Measurements from ENCODE around the gene SHISA9.
"Not testable (repeated sequence)": the region's sequence is repeated elsewhere in the genome, so short reads cannot be mapped to it uniquely, and the experiment has no call there.

Gene SHISA9

DNA sequence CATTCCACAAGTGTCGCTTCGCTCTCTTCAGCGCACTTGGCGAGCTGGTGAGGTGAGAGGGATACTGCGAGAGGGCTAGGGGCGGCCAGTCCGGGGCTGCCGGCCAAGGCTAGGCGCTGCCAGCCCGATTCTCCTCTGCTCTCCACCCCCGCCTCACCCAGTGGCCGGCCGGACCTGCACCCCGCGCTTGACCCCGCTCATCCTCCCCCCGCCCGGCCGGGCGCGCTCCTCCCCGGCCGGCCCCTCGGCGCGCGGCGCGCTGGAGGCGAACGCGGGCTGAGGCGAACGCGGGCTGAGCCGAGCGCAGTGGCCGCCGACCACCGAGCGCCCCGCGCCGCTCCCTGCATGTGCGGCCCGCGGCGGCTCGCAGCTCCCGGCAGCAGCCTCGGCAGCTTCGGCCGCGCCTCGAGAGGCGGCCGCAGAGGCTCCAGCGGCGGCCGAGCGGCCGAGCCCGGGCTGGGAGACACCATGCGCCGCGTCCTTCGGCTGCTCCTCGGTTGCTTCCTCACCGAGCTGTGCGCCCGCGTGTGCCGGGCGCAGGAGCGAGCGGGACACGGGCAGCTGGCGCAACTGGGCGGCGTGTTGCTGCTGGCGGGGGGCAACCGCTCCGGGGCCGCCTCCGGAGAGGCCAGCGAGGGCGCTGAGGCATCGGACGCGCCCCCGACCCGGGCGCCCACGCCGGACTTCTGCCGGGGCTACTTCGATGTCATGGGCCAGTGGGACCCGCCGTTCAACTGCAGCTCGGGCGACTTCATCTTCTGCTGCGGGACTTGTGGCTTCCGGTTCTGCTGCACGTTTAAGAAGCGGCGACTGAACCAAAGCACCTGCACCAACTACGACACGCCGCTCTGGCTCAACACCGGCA, at the start of gene SHISA9:
Gene SHISA9 (plus strand): TSS at position 2 of the 865 bp plus-strand sequence.
- peak within 1 kb of the TSS; percentile 70 for H3K9ac ChIP-seq (ENCODE audit: low read length)
- H3K27me3 ChIP-seq (replicated peaks; ENCODE audit: control insufficient read depth, insufficient read depth, low read length), result peaks cover 38% of the 10 kb centered on the region
- H3K4me1 ChIP-seq (ENCODE audit: control insufficient read depth, insufficient read depth, low read length), result no peaks in the 10 kb centered on the region
- H3K9me3 ChIP-seq (ENCODE audit: control insufficient read depth, low read length), result no peaks in the 10 kb centered on the region
- DNase-seq (ENCODE audit: low read depth), result peak; percentile 51
- no peaks in the 10 kb centered on the region for H3K36me3 ChIP-seq (ENCODE audit: control insufficient read depth, insufficient read depth, low read length, severe bottlenecking)
- H3K4me3 ChIP-seq (ENCODE audit: low read length), result peak within 1 kb of the TSS; percentile 77

DNA sequence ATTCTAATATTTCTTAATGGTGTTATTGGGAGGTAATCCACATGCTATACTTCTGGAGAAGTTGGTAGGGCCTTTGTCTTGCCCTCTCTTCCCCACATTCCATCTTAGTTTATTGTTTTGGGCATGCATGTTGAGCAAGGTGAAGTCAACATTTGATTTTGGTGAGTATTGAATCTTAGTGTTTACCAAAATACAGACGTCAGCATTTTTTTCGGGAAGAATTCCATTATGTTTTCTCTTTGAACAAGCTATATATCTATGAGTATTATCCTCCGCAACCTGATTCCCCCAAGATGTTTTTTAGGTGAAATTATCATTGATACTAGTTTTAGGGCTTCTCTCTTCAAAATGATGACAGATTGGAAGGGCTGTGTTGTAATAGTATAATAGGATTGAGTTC, 47.4 kb upstream of the SHISA9 start:
- Histone ChIP-seq H3K36me3 (ENCODE audit: control insufficient read depth, insufficient read depth, low read length, severe bottlenecking) (no peaks in the 10 kb centered on the region), H3K27me3 (replicated peaks; ENCODE audit: control insufficient read depth, insufficient read depth, low read length) (no peaks in the 10 kb centered on the region), H3K9me3 (ENCODE audit: control insufficient read depth, low read length) (peaks cover 6% of the 10 kb centered on the region), H3K9ac (ENCODE audit: low read length) (no peak overlapping the region), H3K4me3 (ENCODE audit: low read length) (no peak overlapping the region), H3K4me1 (ENCODE audit: control insufficient read depth, insufficient read depth, low read length) (no peaks in the 10 kb centered on the region)
- DNase-seq (ENCODE audit: low read depth), result no peak

DNA sequence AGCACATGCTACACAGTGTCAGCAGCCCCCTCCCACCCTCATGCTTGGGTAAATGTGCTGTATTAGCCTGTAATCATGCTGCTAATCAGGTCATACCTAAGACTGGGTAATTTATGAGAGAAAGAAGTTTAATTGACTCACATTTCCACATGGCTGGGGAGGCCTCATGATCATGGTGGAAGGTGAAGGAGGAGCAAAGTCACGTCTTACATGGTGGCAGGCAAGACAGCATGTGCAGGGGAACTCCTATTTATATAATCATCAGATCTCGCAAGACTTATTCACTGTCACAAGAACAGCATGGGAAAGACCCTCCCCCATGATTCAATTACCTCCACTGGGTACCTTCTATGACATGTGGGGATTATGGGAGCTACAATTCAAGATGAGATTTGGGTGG, 44.0 kb upstream of the SHISA9 start:
- H3K4me1 ChIP-seq (ENCODE audit: control insufficient read depth, insufficient read depth, low read length); H3K9ac ChIP-seq (ENCODE audit: low read length); H3K4me3 ChIP-seq (ENCODE audit: low read length); H3K27me3 ChIP-seq (replicated peaks; ENCODE audit: control insufficient read depth, insufficient read depth, low read length); H3K36me3 ChIP-seq (ENCODE audit: control insufficient read depth, insufficient read depth, low read length, severe bottlenecking); H3K9me3 ChIP-seq (ENCODE audit: control insufficient read depth, low read length); DNase-seq (ENCODE audit: low read depth): not testable (repeated sequence)

DNA sequence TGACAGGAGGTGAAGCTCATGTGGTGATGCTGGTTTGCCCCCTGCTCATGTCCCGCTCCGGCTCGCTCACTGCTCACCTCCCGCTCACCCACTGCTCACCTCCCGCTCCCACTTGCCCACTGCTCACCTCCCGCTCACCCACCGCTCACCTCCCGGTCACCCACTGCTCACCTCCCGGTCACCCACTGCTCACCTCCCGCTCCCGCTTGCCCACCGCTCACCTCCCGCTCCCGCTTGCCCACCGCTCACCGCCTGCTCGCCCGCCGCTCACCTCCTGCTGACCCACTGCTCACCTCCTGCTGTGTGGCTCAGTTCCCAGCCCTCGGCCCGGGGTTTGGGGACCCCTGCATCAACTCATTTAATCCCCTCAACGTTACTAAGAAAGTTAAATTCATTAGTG, 39.1 kb upstream of the SHISA9 start:
- Histone ChIP-seq H3K27me3 (replicated peaks; ENCODE audit: control insufficient read depth, insufficient read depth, low read length) (no peaks in the 10 kb centered on the region), H3K4me1 (ENCODE audit: control insufficient read depth, insufficient read depth, low read length) (no peaks in the 10 kb centered on the region), H3K4me3 (ENCODE audit: low read length) (no peak overlapping the region), H3K36me3 (ENCODE audit: control insufficient read depth, insufficient read depth, low read length, severe bottlenecking) (no peaks in the 10 kb centered on the region), H3K9ac (ENCODE audit: low read length) (no peak overlapping the region), H3K9me3 (ENCODE audit: control insufficient read depth, low read length) (peaks cover 3% of the 10 kb centered on the region)
- DNase-seq (ENCODE audit: low read depth), result no peak

DNA sequence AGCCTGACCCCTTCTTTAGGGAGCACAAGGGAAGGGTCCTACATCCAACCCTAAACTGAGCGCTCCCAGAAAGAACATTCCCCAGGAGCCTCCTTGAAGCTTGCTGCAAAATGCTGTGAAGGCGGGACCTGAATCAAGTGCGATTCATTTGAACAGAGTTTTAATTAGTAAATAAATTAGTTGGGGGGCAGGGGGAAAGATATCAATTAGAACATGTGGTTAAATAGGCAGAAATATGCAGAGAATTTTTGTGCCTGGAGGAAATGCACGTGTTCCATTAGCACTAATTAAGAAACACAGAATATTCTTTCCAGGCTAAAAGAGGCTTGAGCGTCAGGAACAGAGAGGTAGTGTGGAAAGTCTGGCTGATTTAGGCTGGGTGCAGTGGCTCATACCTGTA, 38.5 kb upstream of the SHISA9 start:
- Histone ChIP-seq H3K9me3 (ENCODE audit: control insufficient read depth, low read length) (no peaks in the 10 kb centered on the region), H3K9ac (ENCODE audit: low read length) (no peak overlapping the region), H3K36me3 (ENCODE audit: control insufficient read depth, insufficient read depth, low read length, severe bottlenecking) (no peaks in the 10 kb centered on the region), H3K27me3 (replicated peaks; ENCODE audit: control insufficient read depth, insufficient read depth, low read length) (no peaks in the 10 kb centered on the region), H3K4me1 (ENCODE audit: control insufficient read depth, insufficient read depth, low read length) (no peaks in the 10 kb centered on the region), H3K4me3 (ENCODE audit: low read length) (no peak overlapping the region)
- no peak for DNase-seq (ENCODE audit: low read depth)

DNA sequence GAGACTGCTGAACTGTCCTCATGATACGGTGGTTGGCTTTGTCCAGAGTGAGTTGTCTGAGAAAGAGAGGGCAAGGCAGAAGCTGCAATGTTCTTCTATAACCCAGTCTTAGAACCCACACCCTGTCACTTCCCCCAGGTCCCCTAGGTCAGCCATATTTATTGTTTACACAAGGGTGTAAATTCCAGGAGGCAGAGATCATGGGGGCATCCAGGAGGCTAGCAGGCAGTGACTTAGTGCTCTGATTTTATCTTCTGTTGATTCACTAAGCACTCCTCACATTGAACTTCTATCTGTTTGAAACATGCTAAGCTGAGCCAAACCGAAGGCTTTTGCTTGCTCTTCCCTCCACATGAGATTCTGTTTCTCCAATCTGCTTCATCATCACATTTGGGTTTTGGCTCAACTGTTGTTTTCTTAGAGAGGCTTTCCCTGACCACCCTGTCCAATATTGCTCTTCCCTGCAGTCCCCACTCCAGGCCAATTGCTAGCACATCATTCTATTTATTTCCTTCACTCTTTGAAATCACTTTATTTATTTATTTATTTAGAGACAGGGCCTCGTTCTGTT, 34.3 kb upstream of the SHISA9 start:
- DNase-seq (ENCODE audit: low read depth), result no peak
- no peak overlapping the region for H3K4me3 ChIP-seq (ENCODE audit: low read length)

DNA sequence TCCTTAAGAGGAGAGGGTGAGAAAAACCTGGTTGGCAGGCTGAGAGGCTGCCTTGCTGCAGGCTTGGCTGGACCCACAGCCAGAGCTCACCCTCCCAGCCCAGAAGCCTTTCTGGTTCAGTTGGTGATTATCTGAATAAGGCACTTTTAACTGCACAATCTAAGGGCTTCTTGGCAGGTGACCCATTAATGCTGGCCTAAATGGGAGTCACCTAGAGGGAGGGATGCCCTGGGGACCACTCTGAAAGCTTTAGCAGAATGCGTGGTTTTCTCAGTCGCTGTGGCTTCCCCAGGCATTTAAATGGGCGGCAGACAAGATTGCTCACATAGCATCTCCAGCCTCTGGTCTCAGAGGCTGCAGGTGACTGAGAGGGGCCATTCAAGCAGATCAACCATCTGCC, 33.2 kb upstream of the SHISA9 start:
- Histone ChIP-seq H3K27me3 (replicated peaks; ENCODE audit: control insufficient read depth, insufficient read depth, low read length) (no peaks in the 10 kb centered on the region), H3K9ac (ENCODE audit: low read length) (no peak overlapping the region), H3K4me1 (ENCODE audit: control insufficient read depth, insufficient read depth, low read length) (no peaks in the 10 kb centered on the region), H3K36me3 (ENCODE audit: control insufficient read depth, insufficient read depth, low read length, severe bottlenecking) (no peaks in the 10 kb centered on the region), H3K4me3 (ENCODE audit: low read length) (no peak overlapping the region), H3K9me3 (ENCODE audit: control insufficient read depth, low read length) (peaks cover 4% of the 10 kb centered on the region)
- DNase-seq (ENCODE audit: low read depth), result no peak

More for the DNA sequence above, 34.3 kb upstream of the SHISA9 start:
- Histone ChIP-seq H3K27me3 (replicated peaks; ENCODE audit: control insufficient read depth, insufficient read depth, low read length) (no peaks in the 10 kb centered on the region), H3K9me3 (ENCODE audit: control insufficient read depth, low read length) (peaks cover 4% of the 10 kb centered on the region), H3K9ac (ENCODE audit: low read length) (no peak overlapping the region), H3K36me3 (ENCODE audit: control insufficient read depth, insufficient read depth, low read length, severe bottlenecking) (no peaks in the 10 kb centered on the region), H3K4me1 (ENCODE audit: control insufficient read depth, insufficient read depth, low read length) (no peaks in the 10 kb centered on the region)

DNA sequence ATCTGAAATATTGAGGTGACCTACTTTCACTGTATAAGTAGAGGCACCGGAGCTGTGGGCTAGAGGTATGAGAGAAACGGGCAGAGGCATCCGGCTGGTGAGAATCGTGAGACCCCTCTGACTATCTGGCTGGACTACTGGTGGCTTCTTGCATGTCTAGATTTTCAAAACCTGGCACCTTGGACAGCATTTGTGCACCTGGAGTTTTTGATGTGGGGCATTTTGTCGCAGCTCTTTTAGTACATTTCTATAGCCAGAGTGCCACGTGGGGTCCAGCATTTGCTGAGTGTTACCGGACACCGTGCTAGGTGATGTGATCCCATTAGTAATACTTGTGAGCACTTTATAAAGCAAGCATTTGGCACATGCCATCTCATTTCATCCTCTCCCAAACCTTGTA, 32.6 kb upstream of the SHISA9 start:
- no peaks in the 10 kb centered on the region for H3K27me3 ChIP-seq (replicated peaks; ENCODE audit: control insufficient read depth, insufficient read depth, low read length)
- no peak overlapping the region for H3K4me3 ChIP-seq (ENCODE audit: low read length)

DNA sequence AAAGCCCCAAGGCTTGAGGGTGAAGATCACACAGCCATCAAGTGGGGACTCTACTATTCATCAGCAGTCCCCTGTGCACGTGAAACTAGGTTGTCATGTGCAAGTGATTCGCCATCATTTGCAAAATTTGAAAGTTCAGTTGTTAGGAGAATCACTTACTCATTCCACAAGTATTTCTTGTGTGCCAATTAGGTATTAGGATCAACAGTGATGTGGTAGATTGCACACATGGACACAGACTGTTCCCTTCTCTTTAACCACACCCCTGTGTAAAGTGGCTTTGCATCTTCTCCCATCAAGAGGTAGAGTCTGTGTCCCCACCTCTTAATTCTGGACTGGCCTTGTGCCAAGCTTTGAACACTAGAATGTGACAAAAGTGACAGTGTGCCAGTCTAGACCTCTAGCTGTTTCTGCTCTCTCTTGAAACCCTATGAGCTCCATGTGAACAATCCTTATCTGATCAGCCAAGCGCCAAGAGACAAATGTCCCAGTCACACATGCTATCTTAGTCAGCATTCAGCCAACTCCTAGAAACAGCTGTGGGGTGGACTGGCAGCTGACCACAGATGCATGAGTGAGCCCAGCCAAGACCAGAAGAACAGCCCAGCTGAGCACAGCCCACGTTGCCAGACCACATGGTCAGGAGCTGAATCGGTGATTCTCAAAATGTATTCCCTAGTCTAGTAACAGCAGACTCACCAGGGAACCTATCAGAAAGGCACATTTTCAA, 31.5 kb upstream of the SHISA9 start:
- no peak overlapping the region for H3K9ac ChIP-seq (ENCODE audit: low read length)
- no peak for DNase-seq (ENCODE audit: low read depth)

More for the DNA sequence above, 32.6 kb upstream of the SHISA9 start:
- DNase-seq (ENCODE audit: low read depth), result no peak
- H3K4me1 ChIP-seq (ENCODE audit: control insufficient read depth, insufficient read depth, low read length), result no peaks in the 10 kb centered on the region
- H3K9ac ChIP-seq (ENCODE audit: low read length), result no peak overlapping the region
- peaks cover 4% of the 10 kb centered on the region for H3K9me3 ChIP-seq (ENCODE audit: control insufficient read depth, low read length)
- H3K36me3 ChIP-seq (ENCODE audit: control insufficient read depth, insufficient read depth, low read length, severe bottlenecking), result no peaks in the 10 kb centered on the region

DNA sequence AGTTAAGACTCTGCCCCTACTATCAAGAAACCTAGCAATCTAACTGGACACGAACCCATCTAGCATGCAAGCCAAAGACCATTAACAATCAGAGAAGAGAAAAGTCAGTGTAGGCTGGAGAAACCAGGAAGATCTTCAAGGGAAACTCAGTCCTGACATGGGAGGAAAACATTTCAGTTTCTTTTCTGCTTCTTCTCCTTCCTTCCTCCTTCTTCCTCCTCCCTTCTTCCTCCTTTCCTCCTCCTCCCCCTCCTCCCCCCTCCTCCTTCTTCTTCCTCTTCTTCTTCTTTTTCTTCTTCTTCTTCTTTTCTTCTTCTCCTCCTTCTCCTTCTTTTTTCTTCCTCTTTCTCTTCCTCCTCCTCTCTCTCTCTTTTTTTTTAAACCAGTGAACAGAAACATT, 29.6 kb upstream of the SHISA9 start:
- Histone ChIP-seq H3K36me3 (ENCODE audit: control insufficient read depth, insufficient read depth, low read length, severe bottlenecking) (no peaks in the 10 kb centered on the region), H3K4me1 (ENCODE audit: control insufficient read depth, insufficient read depth, low read length) (peaks cover 7% of the 10 kb centered on the region)
- DNase-seq (ENCODE audit: low read depth), result no peak

More for the DNA sequence above, 31.5 kb upstream of the SHISA9 start:
- Histone ChIP-seq H3K4me3 (ENCODE audit: low read length) (no peak overlapping the region), H3K4me1 (ENCODE audit: control insufficient read depth, insufficient read depth, low read length) (peaks cover 7% of the 10 kb centered on the region), H3K36me3 (ENCODE audit: control insufficient read depth, insufficient read depth, low read length, severe bottlenecking) (no peaks in the 10 kb centered on the region), H3K9me3 (ENCODE audit: control insufficient read depth, low read length) (peaks cover 4% of the 10 kb centered on the region), H3K27me3 (replicated peaks; ENCODE audit: control insufficient read depth, insufficient read depth, low read length) (no peaks in the 10 kb centered on the region)

DNA sequence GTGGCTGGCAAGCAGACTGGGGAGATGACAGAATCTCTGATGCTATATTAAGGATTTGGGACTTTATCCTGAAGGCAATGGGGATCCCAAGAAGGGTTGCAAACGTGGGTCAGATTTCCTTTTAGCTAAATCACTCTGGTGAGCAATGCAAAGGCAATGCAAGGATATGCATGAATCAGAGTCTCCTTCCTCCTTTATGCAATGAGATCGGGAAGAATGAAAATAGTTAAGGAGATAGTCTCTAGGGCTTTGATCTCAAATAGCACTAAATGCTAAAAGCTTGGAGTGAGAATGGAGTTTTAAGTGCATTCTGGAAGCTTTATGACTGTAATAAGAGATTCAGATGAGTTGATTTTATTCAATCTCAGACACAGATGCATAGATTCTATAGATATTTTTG, 27.2 kb upstream of the SHISA9 start:
- H3K4me1 ChIP-seq (ENCODE audit: control insufficient read depth, insufficient read depth, low read length), result peaks cover 7% of the 10 kb centered on the region
- DNase-seq (ENCODE audit: low read depth), result peak; percentile 73
- H3K27me3 ChIP-seq (replicated peaks; ENCODE audit: control insufficient read depth, insufficient read depth, low read length), result no peaks in the 10 kb centered on the region
- no peak overlapping the region for H3K9ac ChIP-seq (ENCODE audit: low read length)
- peaks cover 4% of the 10 kb centered on the region for H3K9me3 ChIP-seq (ENCODE audit: control insufficient read depth, low read length)
- no peak overlapping the region for H3K4me3 ChIP-seq (ENCODE audit: low read length)
- H3K36me3 ChIP-seq (ENCODE audit: control insufficient read depth, insufficient read depth, low read length, severe bottlenecking), result no peaks in the 10 kb centered on the region

More for the DNA sequence above, 29.6 kb upstream of the SHISA9 start:
- H3K9me3 ChIP-seq (ENCODE audit: control insufficient read depth, low read length), result peaks cover 4% of the 10 kb centered on the region
- no peaks in the 10 kb centered on the region for H3K27me3 ChIP-seq (replicated peaks; ENCODE audit: control insufficient read depth, insufficient read depth, low read length)
- no peak overlapping the region for H3K4me3 ChIP-seq (ENCODE audit: low read length)
- H3K9ac ChIP-seq (ENCODE audit: low read length), result no peak overlapping the region

Data from adipocyte (in vitro differentiated cells).